Glutamatergic neuron (in vitro differentiated cells): ENCODE data around the gene NAP1L5. TPM values are rescaled to one million over a fixed set of nuclear protein-coding genes. Genes with fewer than 3 reads are reported as not detected.

Experiments used
- DNase-seq: peaks from one replicate; pipeline ENCODE4 v3.0.0; 2022
- H3K27ac Mint-ChIP-seq: one replicate; pipeline ENCODE4 v1.8.0; 2020; ENCODE audit warnings: mild to moderate bottlenecking, mixed read lengths, inconsistent platforms; ENCODE audit not compliant: unreplicated experiment
- H3K27me3 Mint-ChIP-seq: one replicate; pipeline ENCODE4 v1.8.0; 2020; ENCODE audit warnings: mild to moderate bottlenecking, moderate library complexity, mixed read lengths, inconsistent platforms; ENCODE audit not compliant: unreplicated experiment
- H3K36me3 Mint-ChIP-seq: one replicate; pipeline ENCODE4 v1.8.0; 2020; ENCODE audit warnings: mild to moderate bottlenecking, mixed read lengths, inconsistent platforms; ENCODE audit not compliant: unreplicated experiment
- H3K4me1 Mint-ChIP-seq: one replicate; pipeline ENCODE4 v1.8.0; 2020; ENCODE audit warnings: mild to moderate bottlenecking, low read depth, mixed read lengths, inconsistent platforms; ENCODE audit not compliant: unreplicated experiment
- H3K4me3 Mint-ChIP-seq: one replicate; pipeline ENCODE4 v1.8.0; 2020; ENCODE audit warnings: mild to moderate bottlenecking, mixed read lengths, inconsistent platforms; ENCODE audit not compliant: unreplicated experiment
- H3K9me3 Mint-ChIP-seq: one replicate; pipeline ENCODE4 v1.8.0; 2020; ENCODE audit warnings: mild to moderate bottlenecking, moderate library complexity, mixed read lengths, inconsistent platforms; ENCODE audit not compliant: unreplicated experiment
- total RNA-seq: library from RNA; stranded (reverse); fragmentation: NEBNext Ultra II Directional; extraction: Animal tissue kit (Norgen Biotek cat#: 25700); gene quantifications from one replicate; pipeline ENCODE4 v1.2.1, GENCODE V29; 2021; ENCODE audit not compliant: unreplicated experiment
- TF ChIP-seq, protein P1 (sequence below): fragments of 200-600 bp; sonication (generic); IDR thresholded peaks from one replicate; pipeline ENCODE4 v1.5.0; 2021; ENCODE audit not compliant: partially characterized antibody, unreplicated experiment

The NAP1L5 gene
- total RNA-seq, 1 donor from 2014 or later: 20.9 TPM

DNA sequence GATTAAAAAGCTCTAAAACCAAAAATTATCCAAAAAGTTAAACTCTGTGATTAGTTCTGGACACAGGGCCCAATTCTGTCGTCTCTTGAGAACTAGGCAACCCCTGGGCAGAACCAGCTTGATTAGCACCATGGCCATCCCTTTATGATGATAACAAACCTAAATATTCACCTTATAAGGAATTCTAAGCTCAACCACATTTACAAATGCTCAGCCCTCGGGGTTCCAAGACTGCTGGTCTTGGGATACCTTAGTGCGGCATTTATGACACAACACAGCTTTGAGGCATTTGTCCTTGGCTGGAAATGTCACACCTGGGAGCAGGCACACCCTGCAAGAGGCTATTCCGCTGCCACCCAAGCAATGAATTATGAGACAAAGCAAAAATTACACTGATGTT lies 27.5 kb upstream of the NAP1L5 start:
- Mint-ChIP-seq H3K27ac (no peak overlapping the region), H3K4me1 (peaks cover 13% of the 10 kb centered on the region), H3K27me3 (no peaks in the 10 kb centered on the region), H3K36me3 (peaks cover 5% of the 10 kb centered on the region), H3K4me3 (no peak overlapping the region), H3K9me3 (peaks cover 4% of the 10 kb centered on the region)
- DNase-seq: no peak
- TF ChIP-seq, protein P1, sequence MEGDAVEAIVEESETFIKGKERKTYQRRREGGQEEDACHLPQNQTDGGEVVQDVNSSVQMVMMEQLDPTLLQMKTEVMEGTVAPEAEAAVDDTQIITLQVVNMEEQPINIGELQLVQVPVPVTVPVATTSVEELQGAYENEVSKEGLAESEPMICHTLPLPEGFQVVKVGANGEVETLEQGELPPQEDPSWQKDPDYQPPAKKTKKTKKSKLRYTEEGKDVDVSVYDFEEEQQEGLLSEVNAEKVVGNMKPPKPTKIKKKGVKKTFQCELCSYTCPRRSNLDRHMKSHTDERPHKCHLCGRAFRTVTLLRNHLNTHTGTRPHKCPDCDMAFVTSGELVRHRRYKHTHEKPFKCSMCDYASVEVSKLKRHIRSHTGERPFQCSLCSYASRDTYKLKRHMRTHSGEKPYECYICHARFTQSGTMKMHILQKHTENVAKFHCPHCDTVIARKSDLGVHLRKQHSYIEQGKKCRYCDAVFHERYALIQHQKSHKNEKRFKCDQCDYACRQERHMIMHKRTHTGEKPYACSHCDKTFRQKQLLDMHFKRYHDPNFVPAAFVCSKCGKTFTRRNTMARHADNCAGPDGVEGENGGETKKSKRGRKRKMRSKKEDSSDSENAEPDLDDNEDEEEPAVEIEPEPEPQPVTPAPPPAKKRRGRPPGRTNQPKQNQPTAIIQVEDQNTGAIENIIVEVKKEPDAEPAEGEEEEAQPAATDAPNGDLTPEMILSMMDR: no peak

DNA sequence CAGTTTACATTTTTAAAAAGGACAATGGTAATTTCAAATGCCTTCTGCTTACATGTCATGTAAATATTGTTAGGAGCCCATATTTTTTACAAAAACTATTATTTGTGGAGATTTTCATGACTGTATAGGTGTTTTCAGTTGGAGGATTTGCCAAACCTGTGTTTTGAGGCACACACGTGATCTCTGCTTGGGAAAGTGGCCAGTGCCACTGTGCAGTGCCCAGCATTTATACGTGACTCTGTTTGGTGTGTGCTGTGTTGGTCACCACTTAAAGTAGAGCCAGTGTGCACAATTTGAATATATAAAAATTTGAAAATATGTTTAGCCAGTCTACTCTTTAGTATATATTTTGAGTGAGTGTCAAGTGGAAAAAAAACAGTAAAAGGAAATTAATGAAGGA lies 26.8 kb upstream of the NAP1L5 start:
- no peak overlapping the region for H3K27ac Mint-ChIP-seq

DNA sequence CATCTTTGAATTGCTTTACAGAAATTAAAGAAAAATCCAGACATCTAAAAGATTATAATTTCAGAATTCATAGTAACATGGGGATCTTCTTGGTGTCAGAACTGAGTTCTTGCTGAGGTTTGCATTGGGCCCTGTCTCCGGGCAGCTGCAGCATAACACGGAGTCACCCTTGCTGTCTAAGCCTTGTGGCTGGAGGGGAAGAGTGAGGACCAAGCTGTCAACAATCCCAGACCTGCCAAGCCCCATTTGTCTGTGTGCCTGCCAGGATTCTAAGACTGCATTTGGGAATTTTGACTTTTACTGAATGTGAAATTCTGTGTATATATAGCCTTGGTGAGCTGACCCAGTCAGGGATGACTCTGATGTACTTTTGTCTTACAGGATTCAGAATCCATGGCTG lies 25.2 kb upstream of the NAP1L5 start:
- TF ChIP-seq, protein P1: no peak
- Mint-ChIP-seq H3K9me3 (peaks cover 11% of the 10 kb centered on the region), H3K4me1 (peaks cover 3% of the 10 kb centered on the region), H3K36me3 (peaks cover 18% of the 10 kb centered on the region), H3K27ac (no peak overlapping the region), H3K4me3 (no peak overlapping the region), H3K27me3 (no peaks in the 10 kb centered on the region)
- no peak for DNase-seq

More for the DNA sequence above, 26.8 kb upstream of the NAP1L5 start:
- H3K9me3 Mint-ChIP-seq: peaks cover 4% of the 10 kb centered on the region
- H3K4me3 Mint-ChIP-seq: no peak overlapping the region
- no peak for DNase-seq
- H3K4me1 Mint-ChIP-seq: peaks cover 9% of the 10 kb centered on the region
- TF ChIP-seq, protein P1: no peak
- H3K36me3 Mint-ChIP-seq: peaks cover 5% of the 10 kb centered on the region
- no peaks in the 10 kb centered on the region for H3K27me3 Mint-ChIP-seq

DNA sequence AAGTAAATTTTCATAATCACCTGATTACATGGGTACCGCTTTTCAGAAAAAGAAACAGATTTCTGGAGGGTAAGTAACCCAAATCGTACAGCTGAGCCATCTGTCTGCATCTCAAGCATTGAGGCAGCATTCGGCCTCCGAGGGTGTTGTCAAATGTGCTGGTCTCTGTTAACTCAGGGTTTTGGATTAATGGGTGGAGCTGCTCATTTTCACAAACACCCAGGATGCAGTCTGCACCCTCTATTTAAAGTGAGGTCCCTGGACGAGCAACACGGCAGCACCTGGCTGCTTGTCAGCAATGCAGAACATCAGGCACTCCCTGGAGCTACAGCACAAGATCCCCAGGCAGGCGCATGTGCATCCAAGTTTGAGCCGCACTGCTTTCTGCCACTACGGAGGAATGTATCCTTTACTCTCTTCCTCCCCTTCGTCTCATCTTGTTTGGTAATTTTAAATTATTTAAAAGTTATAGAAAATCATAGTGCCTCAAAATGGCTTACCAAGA lies 24.7 kb upstream of the NAP1L5 start:
- TF ChIP-seq, protein P1: no peak
- Mint-ChIP-seq H3K27me3 (no peaks in the 10 kb centered on the region), H3K4me1 (peaks cover 3% of the 10 kb centered on the region), H3K9me3 (peaks cover 15% of the 10 kb centered on the region), H3K27ac (no peak overlapping the region), H3K4me3 (no peak overlapping the region), H3K36me3 (peaks cover 23% of the 10 kb centered on the region)
- no peak for DNase-seq

DNA sequence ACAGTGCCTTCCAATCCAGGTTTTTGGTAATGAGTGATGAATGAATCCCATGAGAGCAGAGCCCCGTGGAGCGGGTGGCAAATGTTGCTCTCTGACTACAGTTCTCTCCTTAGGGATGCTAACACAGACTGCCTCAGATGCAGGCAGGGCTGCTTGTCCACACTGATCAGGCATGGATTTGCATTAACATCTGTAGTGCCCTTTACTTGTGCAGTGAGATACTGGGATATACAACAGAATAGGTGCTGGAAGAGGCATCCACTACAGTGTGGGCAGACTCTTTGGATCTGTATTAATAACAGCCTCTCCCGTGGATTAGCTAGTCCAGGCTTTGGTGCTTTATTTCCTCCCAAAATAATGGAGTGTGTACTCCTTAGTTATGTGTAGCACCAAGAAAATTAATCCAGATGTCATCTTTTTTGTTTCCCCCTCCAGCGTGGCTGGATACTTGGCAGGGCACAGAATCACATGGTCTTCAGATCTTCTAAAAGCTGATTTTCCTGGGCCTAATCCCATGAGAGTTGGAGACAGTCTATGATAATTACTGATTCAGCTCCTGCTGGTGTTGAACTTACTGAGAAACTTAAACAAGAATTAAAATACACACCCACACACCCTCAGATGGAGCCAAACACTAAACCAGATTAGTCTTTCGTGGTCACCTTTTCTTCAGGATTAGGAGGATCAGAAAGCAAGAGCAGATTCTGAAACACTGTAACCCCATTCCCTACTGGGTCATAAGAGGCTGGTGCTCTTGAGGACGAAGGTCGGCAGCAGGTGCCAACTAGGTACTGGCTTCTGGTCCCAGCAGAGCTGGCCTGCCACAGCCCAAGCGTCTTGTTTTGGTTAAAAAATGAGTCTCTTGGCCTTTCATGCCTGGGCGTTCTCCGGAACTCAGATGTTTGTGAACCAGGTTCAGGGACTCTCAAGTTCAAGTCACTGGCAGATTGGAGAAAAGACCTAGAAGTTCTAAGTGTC lies 23.1 kb upstream of the NAP1L5 start:
- H3K4me3 Mint-ChIP-seq: no peak overlapping the region
- TF ChIP-seq, protein P1: no peak
- H3K4me1 Mint-ChIP-seq: no peaks in the 10 kb centered on the region
- H3K9me3 Mint-ChIP-seq: peaks cover 20% of the 10 kb centered on the region
- DNase-seq: no peak
- peak overlapping the region; percentile 22 for H3K27ac Mint-ChIP-seq
- H3K36me3 Mint-ChIP-seq: peaks cover 36% of the 10 kb centered on the region
- H3K27me3 Mint-ChIP-seq: no peaks in the 10 kb centered on the region
